Prostate gland (tissue), 2 donors: ENCODE results near the gene TTLL5.

Source experiments
- CTCF ChIP-seq, 4 experiments: fragments of 200-600 bp in 2 of 4; fragments of 450-650 bp in 2 of 4; sonication (generic) in 2 of 4; IDR thresholded peaks; 1 replicate in 3 of 4; 2 replicates in 1 of 4; pipeline ENCODE4 v1.5.1; 2016 to 2019; ENCODE audit warnings: antibody characterized with exemption in 4 of 4, mild to moderate bottlenecking in 2 of 4, moderate library complexity in 2 of 4
- POLR2A ChIP-seq: fragments of 450-650 bp; IDR thresholded peaks from one replicate; pipeline ENCODE4 v1.6.1; 2016; ENCODE audit warnings: antibody characterized with exemption, mild to moderate bottlenecking

- TF ChIP-seq CTCF (IDR thresholded peaks at IDR 0.05) (no peak), POLR2A (no peak)
These were observed 326.3 kb downstream of the TTLL5 start for GRCh38 chr14:75987201-75987970.
